ENCODE measurements around the gene TXNRD2.

TXNRD2 gene

GRCh38 chr22:19977296-19978243 is 36.0 kb upstream of the TXNRD2 start:
- no peak overlapping the region for H3K4me3 ChIP-seq (ENCODE audit: low read depth, low read length)
- H3K36me3 ChIP-seq (ENCODE audit: control insufficient read depth, insufficient read depth, low read length), result peaks cover 48% of the 10 kb centered on the region
- H3K9me3 ChIP-seq (ENCODE audit: control insufficient read depth, insufficient read depth, low read length), result no peaks in the 10 kb centered on the region
- no peak overlapping the region for H3K9ac ChIP-seq (ENCODE audit: low read depth, low read length)
- no peaks in the 10 kb centered on the region for H3K27me3 ChIP-seq (ENCODE audit: control insufficient read depth, insufficient read depth, low read length)
- H3K4me1 ChIP-seq (ENCODE audit: control insufficient read depth, insufficient read depth, low read length), result no peaks in the 10 kb centered on the region

DNA sequence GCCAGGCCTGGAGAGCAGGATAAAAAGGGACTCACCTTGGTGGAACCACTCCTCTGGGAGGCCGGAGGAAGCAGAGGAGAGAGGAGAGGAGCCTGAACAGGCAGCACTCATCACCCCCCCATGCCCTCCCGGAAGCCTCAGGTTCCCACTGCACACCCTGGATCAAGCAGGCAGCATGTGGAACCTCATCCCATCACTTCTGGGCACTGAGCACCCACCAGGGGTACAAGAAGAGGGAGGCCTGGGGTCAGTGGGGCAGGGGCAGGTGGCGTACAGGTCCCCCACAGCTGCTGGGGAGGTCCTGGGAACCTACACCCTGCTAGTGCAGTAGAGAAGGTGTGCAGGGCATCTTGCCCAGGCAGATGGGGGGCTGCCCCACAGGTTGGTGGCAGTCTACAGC is 35.1 kb upstream of the TXNRD2 start:
- Histone ChIP-seq H3K9ac (ENCODE audit: low read depth, low read length) (no peak overlapping the region), H3K36me3 (ENCODE audit: control insufficient read depth, insufficient read depth, low read length) (peaks cover 54% of the 10 kb centered on the region), H3K4me1 (ENCODE audit: control insufficient read depth, insufficient read depth, low read length) (no peaks in the 10 kb centered on the region), H3K4me3 (ENCODE audit: low read depth, low read length) (no peak overlapping the region), H3K9me3 (ENCODE audit: control insufficient read depth, insufficient read depth, low read length) (no peaks in the 10 kb centered on the region), H3K27me3 (ENCODE audit: control insufficient read depth, insufficient read depth, low read length) (no peaks in the 10 kb centered on the region)

DNA sequence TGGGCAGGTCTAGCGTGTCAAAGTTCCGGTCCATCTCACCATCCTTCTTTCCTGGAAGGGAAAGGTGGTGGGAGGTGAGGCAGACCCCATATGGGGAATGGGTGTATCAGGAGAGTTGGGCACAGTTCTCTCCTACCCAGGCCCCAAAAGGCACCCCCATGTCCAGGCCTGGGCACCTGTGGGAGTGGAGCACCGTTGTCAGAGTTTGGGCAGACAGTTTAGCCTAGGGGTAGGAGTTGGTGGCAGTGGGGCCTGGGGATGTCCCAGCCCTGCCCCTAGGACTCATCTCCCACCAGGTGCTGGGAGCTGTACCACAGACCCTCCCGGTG is 34.1 kb upstream of the TXNRD2 start:
- no peak overlapping the region for H3K9ac ChIP-seq (ENCODE audit: low read depth, low read length)

DNA sequence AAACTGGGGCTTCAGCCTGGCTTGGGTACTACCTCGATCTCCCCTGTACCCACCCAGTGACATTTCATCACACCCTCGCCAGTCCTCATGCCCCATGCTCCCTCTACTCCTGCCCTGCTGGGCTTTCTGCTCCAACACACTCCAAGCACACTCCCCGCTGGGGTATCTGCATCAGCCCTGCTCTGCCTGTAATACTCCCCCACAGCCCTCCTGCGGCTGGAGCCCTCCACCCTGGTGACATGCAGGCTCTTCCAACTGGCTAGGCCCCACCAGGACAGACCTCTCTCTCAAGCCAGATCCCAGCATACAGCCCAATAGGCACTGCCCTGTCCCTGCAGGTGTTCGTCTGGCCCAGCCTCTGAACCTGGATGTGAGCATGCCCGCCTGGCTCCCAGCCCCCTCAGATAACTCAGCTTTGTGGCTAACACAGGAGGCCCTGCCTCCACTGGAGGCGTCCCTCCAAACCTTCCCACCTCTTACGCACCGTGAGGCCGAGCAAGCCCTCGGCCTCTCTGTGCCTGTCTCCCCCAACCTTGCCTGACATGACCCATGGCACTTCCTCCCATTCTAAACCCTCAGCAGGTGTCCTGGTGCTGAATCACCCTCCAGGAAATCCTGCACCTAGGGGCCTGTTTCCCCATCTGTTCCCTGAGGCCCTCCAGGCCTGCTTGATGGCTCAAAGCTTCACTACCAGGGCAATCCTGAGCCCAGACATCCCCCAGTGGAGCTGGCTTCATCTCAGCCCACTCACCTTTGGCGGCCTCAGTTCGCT is 33.5 kb upstream of the TXNRD2 start:
- Histone ChIP-seq H3K36me3 (ENCODE audit: control insufficient read depth, insufficient read depth, low read length) (peaks cover 53% of the 10 kb centered on the region), H3K27me3 (ENCODE audit: control insufficient read depth, insufficient read depth, low read length) (no peaks in the 10 kb centered on the region), H3K9me3 (ENCODE audit: control insufficient read depth, insufficient read depth, low read length) (no peaks in the 10 kb centered on the region), H3K4me3 (ENCODE audit: low read depth, low read length) (no peak overlapping the region), H3K4me1 (ENCODE audit: control insufficient read depth, insufficient read depth, low read length) (no peaks in the 10 kb centered on the region), H3K9ac (ENCODE audit: low read depth, low read length) (no peak overlapping the region)

More for the DNA sequence above, 34.1 kb upstream of the TXNRD2 start:
- Histone ChIP-seq H3K4me3 (ENCODE audit: low read depth, low read length) (no peak overlapping the region), H3K9me3 (ENCODE audit: control insufficient read depth, insufficient read depth, low read length) (no peaks in the 10 kb centered on the region), H3K27me3 (ENCODE audit: control insufficient read depth, insufficient read depth, low read length) (no peaks in the 10 kb centered on the region), H3K4me1 (ENCODE audit: control insufficient read depth, insufficient read depth, low read length) (no peaks in the 10 kb centered on the region), H3K36me3 (ENCODE audit: control insufficient read depth, insufficient read depth, low read length) (peaks cover 54% of the 10 kb centered on the region)

DNA sequence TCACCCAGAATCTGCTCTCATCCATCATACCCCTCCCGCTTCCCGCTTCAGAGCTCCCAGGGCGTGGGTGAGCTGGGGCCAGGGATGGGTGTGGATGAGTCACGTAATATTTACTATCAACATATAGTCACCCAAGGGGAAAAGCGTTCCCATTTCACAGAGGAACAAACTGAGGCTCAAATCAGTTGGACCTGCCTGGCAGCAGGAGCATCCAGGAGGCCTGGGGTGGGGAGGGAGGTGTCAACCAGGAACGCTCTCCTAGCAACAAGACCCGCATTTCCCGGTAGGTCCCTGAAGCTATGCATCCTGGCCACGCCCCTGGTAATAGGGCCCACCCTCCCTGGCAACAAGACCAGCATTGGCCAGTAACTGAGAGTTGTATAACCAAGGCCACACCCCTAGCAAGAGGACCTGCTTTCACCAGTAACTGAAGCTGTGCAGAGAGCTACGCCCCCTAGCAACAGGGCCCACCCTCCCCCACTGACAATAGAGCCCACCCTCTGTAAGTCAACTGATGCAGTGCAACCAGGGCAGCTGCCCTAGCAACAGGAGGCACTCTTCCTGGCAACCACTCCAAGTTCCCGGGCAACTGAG is 32.7 kb upstream of the TXNRD2 start:
- H3K9me3 ChIP-seq (ENCODE audit: control insufficient read depth, insufficient read depth, low read length), result no peaks in the 10 kb centered on the region
- H3K9ac ChIP-seq (ENCODE audit: low read depth, low read length), result no peak overlapping the region
- no peak overlapping the region for H3K4me3 ChIP-seq (ENCODE audit: low read depth, low read length)
- H3K36me3 ChIP-seq (ENCODE audit: control insufficient read depth, insufficient read depth, low read length), result peaks cover 47% of the 10 kb centered on the region
- no peaks in the 10 kb centered on the region for H3K4me1 ChIP-seq (ENCODE audit: control insufficient read depth, insufficient read depth, low read length)
- no peaks in the 10 kb centered on the region for H3K27me3 ChIP-seq (ENCODE audit: control insufficient read depth, insufficient read depth, low read length)

DNA sequence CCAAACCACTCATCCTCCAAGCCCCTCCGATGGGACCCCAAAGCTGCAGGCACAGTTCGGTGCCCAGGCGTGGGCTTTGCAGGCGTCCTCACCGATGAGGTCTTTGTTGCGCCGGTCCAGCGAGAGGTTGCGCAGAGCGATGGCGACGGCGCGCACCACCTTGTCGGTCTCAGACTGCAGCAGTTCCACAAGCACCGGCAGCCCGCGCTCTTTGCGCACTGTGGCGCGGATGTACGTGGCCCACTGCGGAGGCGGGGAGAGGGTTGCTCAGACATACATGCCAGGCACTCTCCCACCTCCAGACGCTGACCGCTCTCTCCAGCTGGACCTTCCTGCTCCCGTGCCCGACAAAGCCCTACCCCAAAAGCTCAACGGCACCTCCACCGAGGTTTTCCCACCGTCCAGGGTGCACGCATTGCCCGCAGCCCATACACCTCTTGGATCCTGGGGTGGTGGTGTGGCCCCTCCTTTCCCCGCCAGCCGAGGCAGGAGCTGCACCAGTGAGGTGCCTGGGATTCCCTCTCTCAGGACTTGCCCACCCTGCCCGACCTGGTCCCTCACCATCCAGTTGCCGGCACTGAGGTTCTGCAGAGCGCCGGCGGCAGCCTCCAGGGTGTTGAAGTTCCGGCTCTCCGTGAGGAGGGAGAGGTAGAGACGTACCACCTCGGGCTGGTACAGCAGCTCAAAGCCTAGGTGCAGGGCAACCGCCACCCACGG is 32.1 kb upstream of the TXNRD2 start:
- Histone ChIP-seq H3K9me3 (ENCODE audit: control insufficient read depth, insufficient read depth, low read length) (no peaks in the 10 kb centered on the region), H3K9ac (ENCODE audit: low read depth, low read length) (no peak overlapping the region), H3K27me3 (ENCODE audit: control insufficient read depth, insufficient read depth, low read length) (no peaks in the 10 kb centered on the region), H3K36me3 (ENCODE audit: control insufficient read depth, insufficient read depth, low read length) (peaks cover 44% of the 10 kb centered on the region), H3K4me1 (ENCODE audit: control insufficient read depth, insufficient read depth, low read length) (no peaks in the 10 kb centered on the region), H3K4me3 (ENCODE audit: low read depth, low read length) (no peak overlapping the region)

DNA sequence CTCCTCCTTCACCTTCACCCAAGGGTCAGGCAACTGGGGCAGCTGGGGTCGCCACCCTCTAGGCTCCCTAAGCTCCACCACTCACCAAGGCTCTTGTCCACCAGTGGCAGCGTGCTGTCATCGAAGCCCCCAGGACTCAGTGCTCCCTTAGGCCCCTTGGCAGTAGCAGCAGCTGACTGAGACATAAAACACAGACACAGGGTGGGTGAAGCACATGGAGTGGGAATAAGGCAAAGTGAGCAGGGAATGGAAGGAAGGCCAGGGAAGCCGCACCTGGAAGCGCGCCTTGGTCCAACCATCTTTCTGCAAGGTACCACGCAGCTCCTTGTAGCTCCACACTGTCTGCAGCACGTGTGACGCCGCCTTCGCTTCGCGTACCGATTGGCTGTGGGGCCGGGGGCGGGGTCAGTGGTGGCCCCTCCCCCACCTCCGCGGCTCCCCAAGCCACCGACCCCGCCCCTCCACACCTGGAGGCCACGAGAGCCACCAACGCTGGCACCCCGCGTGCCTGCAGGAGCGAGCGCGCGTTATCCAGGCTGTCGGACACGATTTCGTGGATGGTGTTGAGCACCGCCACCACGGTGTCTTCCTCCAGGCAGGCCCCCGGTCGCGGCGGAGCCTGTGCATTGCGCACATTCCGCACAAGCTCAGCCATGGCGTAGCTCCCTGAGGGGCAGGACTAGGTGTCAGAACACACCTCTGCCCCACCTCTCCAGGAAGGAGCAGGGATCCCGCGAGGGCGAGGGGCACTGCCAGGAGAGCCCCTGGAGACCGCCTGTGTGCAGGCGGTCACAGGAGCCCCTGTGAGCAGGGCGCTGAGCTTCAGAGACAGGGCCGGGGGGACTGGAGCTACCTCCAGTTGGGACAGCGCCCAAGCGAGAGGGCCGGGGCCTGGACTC is 31.3 kb upstream of the TXNRD2 start:
- no peaks in the 10 kb centered on the region for H3K9me3 ChIP-seq (ENCODE audit: control insufficient read depth, insufficient read depth, low read length)
- peaks cover 43% of the 10 kb centered on the region for H3K36me3 ChIP-seq (ENCODE audit: control insufficient read depth, insufficient read depth, low read length)
- H3K4me1 ChIP-seq (ENCODE audit: control insufficient read depth, insufficient read depth, low read length), result no peaks in the 10 kb centered on the region
- no peaks in the 10 kb centered on the region for H3K27me3 ChIP-seq (ENCODE audit: control insufficient read depth, insufficient read depth, low read length)
- no peak overlapping the region for H3K4me3 ChIP-seq (ENCODE audit: low read depth, low read length)
- no peak overlapping the region for H3K9ac ChIP-seq (ENCODE audit: low read depth, low read length)

DNA sequence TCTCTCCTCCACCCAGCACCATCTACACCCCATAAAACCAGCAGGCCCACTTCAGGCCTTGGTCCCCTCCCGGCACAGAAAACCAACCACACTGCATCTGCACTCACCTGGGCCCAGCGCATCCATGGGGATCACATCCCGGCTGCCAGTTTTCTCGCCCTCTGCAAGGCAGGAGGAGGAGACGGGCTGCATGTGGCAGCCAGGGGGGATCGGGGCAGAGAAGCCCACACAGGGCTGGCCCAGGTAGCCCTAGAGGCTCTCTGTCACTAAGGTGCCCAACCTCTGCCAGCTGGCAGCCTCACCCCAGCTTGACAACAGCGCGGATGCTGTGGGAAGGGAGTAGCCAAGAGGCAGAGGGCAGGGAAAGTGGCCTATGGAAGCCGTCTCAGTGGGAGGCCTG is 30.6 kb upstream of the TXNRD2 start:
- Histone ChIP-seq H3K4me3 (ENCODE audit: low read depth, low read length) (no peak overlapping the region), H3K27me3 (ENCODE audit: control insufficient read depth, insufficient read depth, low read length) (no peaks in the 10 kb centered on the region), H3K4me1 (ENCODE audit: control insufficient read depth, insufficient read depth, low read length) (no peaks in the 10 kb centered on the region), H3K9ac (ENCODE audit: low read depth, low read length) (no peak overlapping the region), H3K36me3 (ENCODE audit: control insufficient read depth, insufficient read depth, low read length) (peaks cover 43% of the 10 kb centered on the region), H3K9me3 (ENCODE audit: control insufficient read depth, insufficient read depth, low read length) (no peaks in the 10 kb centered on the region)

DNA sequence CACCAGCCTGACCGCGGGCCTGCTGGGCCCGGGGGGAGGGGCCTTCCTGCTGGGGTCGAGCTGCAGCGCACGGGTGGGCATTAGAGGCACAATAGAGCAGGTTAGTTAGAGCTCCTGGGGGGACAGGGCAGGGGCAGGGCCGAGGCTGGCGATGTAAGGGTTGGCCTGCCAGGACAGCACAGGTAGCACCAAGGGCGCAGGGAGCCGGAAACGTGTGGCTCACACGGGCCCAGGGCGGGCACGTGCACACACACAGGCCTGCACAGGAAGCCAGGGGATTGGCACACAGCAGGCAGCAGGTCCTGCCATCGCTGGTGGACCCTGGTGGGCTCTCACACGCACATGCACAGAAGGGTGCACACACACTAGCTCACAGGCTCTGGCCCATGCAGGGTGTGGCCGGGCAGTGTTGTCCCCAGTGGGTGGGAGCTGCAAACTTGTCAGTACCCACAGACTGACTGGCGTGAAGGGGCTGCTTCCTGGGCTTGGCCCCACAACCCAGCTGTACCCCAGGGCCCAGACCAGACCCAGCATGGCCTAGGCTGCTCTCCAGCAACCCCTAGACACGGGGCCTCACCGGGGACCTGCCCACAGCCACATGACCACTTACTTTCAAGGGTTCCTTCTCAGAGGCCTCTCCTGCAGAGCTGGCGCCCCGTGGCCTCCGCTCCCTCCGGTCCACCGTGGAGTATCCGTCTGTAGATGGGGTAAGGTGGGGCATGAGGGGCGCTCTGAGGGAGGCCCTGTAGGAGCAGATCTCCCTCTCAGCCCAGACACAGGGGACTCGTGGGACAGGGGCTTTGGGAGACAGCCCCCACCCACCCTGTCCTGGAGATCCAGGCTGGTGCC is 29.9 kb upstream of the TXNRD2 start:
- Histone ChIP-seq H3K4me3 (ENCODE audit: low read depth, low read length) (no peak overlapping the region), H3K9ac (ENCODE audit: low read depth, low read length) (no peak overlapping the region), H3K36me3 (ENCODE audit: control insufficient read depth, insufficient read depth, low read length) (peaks cover 38% of the 10 kb centered on the region), H3K4me1 (ENCODE audit: control insufficient read depth, insufficient read depth, low read length) (no peaks in the 10 kb centered on the region), H3K27me3 (ENCODE audit: control insufficient read depth, insufficient read depth, low read length) (no peaks in the 10 kb centered on the region), H3K9me3 (ENCODE audit: control insufficient read depth, insufficient read depth, low read length) (no peaks in the 10 kb centered on the region)

DNA sequence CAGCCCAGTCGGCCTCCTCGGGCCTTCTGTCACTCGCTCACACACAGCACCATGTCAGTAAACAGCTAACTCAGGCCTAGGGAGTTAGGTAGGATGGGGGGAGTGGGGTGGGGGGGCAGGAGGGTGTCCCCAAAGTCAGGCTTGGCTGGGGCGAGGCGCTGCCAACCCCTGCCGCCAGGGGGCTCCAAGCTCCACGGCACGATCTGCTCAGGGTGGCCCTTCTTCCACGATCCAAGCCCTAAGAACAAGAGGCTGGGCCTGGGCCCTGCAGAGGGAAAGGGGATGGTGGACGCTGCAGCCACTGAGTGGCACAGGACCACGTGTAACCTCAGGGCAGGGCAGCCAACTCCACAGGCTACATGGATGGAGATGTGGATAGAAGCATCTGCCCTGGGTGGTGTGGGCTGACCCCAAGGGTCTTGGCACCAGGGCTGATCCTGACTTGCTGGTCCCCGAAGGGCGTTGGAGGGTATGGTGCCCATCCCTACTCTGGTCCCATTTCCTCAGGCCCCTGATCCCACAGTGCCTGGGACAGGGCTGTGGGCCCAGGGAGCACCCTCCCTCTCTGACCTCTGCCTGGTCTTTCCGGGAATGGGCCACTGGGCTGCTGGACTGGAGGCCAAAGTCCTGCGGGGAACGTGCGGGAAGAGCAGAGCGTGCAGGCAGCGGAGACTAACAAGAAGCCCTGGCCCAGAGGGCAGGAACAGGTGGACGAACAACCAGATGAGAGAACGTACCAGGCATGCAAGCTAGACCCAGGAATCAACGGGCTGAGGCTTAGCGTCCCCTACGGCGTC is 29.1 kb upstream of the TXNRD2 start:
- H3K4me1 ChIP-seq (ENCODE audit: control insufficient read depth, insufficient read depth, low read length), result no peaks in the 10 kb centered on the region
- H3K9ac ChIP-seq (ENCODE audit: low read depth, low read length), result no peak overlapping the region
- no peaks in the 10 kb centered on the region for H3K27me3 ChIP-seq (ENCODE audit: control insufficient read depth, insufficient read depth, low read length)
- no peak overlapping the region for H3K4me3 ChIP-seq (ENCODE audit: low read depth, low read length)
- no peaks in the 10 kb centered on the region for H3K9me3 ChIP-seq (ENCODE audit: control insufficient read depth, insufficient read depth, low read length)
- H3K36me3 ChIP-seq (ENCODE audit: control insufficient read depth, insufficient read depth, low read length), result peaks cover 38% of the 10 kb centered on the region

Data from iPS-15b (cell line).